Measurements from ENCODE around the gene CRHBP.

Gene CRHBP

DNA sequence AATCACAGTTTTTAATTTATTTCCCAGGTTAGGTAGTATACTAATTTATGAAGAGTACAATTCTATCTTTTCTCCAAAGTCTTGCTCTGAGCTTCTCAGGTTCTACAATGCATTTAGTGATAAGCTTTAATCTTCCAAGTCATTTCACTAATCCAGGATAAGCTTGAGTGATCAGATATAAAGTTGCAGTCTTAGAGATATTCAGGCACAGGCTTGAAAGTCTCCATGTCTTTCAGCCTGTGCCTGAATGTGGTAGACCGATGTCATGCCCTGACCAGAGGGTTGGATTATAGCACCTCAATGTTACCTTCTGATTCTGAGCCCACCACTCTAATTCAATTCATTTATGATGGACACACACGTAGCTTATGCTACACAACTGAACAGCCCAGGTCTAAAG lies 3.2 kb downstream of the CRHBP start:
- no peak overlapping the region for H3K4me3 ChIP-seq (ENCODE audit: control insufficient read depth, low read depth, low read length)
- DNase-seq (ENCODE audit: low read depth), result no peak
- TF ChIP-seq, protein P1, sequence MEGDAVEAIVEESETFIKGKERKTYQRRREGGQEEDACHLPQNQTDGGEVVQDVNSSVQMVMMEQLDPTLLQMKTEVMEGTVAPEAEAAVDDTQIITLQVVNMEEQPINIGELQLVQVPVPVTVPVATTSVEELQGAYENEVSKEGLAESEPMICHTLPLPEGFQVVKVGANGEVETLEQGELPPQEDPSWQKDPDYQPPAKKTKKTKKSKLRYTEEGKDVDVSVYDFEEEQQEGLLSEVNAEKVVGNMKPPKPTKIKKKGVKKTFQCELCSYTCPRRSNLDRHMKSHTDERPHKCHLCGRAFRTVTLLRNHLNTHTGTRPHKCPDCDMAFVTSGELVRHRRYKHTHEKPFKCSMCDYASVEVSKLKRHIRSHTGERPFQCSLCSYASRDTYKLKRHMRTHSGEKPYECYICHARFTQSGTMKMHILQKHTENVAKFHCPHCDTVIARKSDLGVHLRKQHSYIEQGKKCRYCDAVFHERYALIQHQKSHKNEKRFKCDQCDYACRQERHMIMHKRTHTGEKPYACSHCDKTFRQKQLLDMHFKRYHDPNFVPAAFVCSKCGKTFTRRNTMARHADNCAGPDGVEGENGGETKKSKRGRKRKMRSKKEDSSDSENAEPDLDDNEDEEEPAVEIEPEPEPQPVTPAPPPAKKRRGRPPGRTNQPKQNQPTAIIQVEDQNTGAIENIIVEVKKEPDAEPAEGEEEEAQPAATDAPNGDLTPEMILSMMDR (conservative IDR thresholded peaks at IDR 0.05; ENCODE audit: control insufficient read depth, insufficient read depth, low read depth, low read length), result no peak

DNA sequence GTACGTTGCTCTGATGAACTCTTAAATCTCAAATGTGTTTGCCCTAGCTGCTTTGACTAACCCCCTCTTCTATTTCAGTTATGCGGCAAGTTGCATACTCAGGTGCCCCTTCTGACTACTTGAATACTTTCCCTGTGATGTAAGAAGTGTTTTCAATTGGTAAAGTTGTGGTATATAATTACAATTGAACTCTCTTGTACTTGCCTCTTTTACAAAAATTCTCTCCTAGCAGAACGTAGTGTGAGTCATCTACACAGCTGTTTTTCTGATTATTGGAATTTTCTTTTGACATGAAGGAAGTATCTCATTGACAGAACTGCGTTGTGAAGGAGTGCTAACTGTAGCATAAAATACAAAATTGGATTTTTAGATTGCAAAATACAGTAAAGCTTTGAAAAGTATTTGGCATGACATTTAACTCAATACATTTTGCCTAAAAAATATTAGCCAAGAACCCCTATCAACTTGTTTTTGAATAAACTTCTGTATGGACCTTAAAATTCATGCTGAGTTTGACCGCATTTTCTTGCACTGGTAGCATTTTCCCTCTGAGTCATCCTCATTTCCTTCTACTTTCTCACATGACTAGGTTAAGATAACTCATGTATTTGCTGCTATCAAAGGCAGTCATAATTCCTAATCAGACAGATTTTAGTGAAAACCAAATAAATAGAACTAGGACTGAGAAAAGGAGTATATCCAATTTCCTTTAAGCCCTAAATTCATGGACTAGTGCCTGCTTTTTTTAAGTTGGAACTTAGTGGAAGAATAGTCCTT lies 6.3 kb downstream of the CRHBP start:
- DNase-seq (ENCODE audit: low read depth), result peak; percentile 74
- no peak overlapping the region for H3K4me3 ChIP-seq (ENCODE audit: control insufficient read depth, low read depth, low read length)
- TF ChIP-seq, protein P1 (conservative IDR thresholded peaks at IDR 0.05; ENCODE audit: control insufficient read depth, insufficient read depth, low read depth, low read length), result no peak

DNA sequence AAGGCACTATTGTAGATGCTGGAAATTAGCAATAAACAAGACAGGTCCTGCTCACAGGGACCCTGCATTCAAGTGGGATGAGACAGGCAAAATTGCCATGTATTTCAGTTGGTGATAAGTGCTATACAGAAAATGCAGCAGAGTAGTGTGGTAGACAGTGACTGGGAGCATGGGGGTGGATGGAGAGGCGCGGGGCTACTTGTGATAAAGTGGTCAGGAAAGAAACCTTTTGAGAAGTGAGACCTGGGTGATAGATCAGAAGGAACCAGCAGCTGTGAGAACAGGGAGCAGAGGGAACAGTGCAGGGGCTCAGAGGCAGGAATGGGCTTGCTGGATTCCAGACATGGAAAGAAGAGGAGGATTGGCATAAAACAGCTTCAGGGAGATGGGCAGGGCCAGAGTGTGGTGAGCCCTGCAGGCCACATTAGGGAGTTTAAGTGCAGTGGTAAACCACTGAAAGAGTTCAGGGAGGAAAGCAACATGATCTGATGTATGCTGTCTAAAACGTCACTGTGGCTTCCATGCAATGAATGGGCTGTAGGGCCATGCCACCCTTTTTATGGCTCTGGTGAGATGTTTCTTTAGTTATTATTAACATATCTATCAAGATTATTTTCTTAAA lies 7.3 kb downstream of the CRHBP start:
- TF ChIP-seq, protein P1 (conservative IDR thresholded peaks at IDR 0.05; ENCODE audit: control insufficient read depth, insufficient read depth, low read depth, low read length), result no peak
- no peak for DNase-seq (ENCODE audit: low read depth)

DNA sequence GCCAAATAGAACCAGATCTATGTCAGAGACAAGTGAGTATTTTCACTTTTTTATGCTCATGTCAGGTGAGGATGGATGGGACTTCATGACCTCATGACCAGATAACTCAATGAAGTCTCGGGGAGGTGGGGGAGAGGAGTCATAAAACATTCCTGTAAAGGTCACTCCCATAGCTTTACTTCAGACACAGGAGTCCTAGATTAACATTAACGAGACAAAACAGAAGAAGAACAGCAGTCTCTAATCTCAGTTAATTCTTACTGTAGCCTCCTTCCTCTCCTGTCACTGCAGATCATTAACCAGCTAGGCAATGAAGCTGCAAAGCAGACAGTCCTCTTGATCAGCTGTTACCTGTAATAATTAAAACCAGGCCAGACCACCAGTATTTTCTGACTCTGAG lies 11.2 kb downstream of the CRHBP start:
- H3K4me3 ChIP-seq (ENCODE audit: control insufficient read depth, low read depth, low read length), result no peak overlapping the region
- no peak for DNase-seq (ENCODE audit: low read depth)
- TF ChIP-seq, protein P1 (conservative IDR thresholded peaks at IDR 0.05; ENCODE audit: control insufficient read depth, insufficient read depth, low read depth, low read length), result no peak

More for the DNA sequence above, 7.3 kb downstream of the CRHBP start:
- no peak overlapping the region for H3K4me3 ChIP-seq (ENCODE audit: control insufficient read depth, low read depth, low read length)

DNA sequence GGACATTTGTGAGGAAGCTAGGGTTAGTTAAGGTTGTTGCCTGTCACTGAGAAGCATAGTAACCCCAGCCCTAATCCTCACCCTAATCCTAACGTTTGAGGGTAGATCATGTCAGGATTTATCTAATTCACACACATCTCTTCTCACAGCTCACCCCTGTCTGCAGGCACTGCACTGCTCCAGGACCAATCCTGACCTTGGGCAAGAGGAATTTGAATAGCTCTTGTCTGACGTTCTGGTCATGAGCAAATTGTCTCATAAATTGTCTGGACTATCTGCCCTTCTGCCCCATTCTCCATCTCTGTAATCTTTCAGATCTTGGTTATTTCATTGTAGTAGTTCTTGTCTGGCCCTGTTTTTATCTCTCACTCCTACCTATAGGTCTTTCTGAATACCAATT lies 18.7 kb downstream of the CRHBP start:
- DNase-seq (ENCODE audit: low read depth), result no peak
- no peak overlapping the region for H3K4me3 ChIP-seq (ENCODE audit: control insufficient read depth, low read depth, low read length)
- TF ChIP-seq, protein P1 (conservative IDR thresholded peaks at IDR 0.05; ENCODE audit: control insufficient read depth, insufficient read depth, low read depth, low read length), result no peak

DNA sequence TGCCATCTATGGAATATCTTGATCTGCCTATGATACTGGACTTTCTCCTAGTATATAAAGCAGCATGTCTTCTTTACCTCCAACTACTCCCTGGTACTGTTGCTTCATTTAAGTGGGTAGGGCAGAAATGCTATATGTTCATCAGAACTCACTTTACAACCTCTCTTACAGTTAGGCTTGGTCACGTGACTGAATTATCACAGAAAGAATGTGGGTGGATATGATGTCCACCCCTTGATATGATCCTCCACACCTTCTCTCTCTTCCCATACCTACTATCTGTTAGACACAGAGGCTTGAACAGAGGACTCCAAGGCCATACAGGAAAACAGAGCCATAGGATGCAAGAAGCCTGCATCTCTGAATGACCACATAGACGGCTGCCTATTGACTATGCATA lies 19.8 kb downstream of the CRHBP start:
- DNase-seq (ENCODE audit: low read depth), result no peak
- TF ChIP-seq, protein P1 (conservative IDR thresholded peaks at IDR 0.05; ENCODE audit: control insufficient read depth, insufficient read depth, low read depth, low read length), result no peak
- H3K4me3 ChIP-seq (ENCODE audit: control insufficient read depth, low read depth, low read length), result no peak overlapping the region
